GDM1 (cell line): ENCODE data around the gene PPM1B.
A peak's percentile ranks its signal among the peaks of the same experiment; 100 is the strongest.
"Not testable (repeated sequence)": the region's sequence is repeated elsewhere in the genome, so short reads cannot be mapped to it uniquely, and the experiment has no call there.

Experiments used
- DNase-seq: peaks from one replicate; lab custom pipeline; 2025; lab: John Stamatoyannopoulos, UW

PPM1B gene

DNA sequence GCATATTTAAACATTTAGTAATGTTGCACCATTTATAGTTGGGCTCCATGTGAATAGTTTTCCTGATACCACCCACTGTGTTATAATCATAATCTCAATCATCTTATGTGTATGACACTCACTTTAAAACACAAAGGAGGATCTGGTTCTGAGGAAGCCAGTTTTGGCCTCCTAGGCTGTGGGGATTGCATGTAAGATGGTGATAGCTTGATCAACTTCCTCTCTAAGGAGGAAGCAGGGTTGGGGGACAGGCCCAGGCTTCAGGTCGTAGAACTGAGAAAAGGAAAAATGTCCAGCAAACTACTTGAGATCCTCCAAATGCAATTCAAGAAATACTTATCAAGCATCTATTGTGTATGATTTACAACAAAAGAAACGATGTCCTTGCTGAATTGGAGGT is 4.9 kb upstream of the PPM1B start:
- peak; percentile 48 for DNase-seq

DNA sequence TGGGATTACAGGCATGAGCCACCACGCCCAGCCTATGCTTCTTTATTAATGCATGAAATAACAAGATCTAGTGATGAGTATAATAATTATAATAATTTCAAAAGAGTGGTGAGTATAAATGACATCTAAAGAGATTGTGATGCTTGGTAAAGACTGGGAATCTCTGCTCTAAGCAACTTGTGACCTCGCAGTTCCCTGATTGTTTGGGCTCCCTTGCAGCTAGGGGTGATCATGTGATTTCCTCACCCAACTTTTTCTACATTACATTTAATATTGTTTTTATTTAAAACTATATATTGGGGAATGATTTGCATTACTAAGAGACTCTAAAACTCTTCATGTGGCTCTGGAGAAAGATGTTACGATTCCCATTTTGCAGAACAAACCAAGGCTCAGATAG is 4.1 kb upstream of the PPM1B start:
- no peak for DNase-seq

DNA sequence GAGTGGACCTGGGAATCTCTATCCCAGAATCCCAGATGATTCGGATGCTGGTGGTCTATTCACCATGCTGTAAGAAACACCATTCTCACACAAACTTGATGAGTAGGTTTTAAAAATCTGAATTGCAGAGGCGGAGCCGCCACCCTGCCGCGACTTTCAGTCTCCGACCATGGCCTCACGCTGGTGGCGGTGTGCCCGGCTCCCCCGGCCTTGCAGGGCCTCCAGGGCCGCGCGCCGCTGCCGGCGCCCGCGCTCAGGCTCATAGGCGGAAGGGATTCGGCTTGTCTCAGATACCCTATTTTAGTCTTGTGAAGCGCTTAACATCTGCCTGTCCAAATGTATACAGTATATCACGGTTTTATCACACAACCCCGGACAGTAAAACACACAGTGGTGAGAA is 2.6 kb upstream of the PPM1B start:
- DNase-seq = no peak

DNA sequence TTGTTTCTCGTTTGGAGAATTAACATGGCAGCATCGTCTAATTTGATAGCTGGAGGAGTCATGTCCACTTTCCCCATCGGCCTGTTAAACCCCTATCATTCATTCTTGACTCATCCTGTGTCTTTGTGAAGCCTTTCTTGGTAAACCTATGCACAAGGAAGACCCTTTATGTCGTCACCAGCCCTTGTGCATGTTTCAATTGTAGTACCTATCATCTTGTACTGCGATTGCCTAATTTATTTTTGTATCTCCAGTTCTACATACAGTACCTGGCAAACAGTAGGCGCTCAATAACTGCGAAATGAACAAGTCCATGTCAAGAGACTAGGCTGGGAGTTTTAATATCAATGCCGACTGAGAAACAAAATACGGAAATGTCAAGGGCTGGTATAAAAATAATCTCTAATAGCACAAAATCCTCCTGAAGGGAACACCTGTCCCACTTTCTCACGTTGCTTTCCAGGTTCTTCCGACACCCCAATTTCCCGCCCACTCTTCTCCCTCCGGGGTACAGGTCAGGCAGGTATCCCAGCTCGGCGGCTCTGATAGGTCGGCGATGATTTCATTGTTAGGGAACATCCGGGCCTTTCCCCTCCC is 1.3 kb upstream of the PPM1B start:
- no peak for DNase-seq

DNA sequence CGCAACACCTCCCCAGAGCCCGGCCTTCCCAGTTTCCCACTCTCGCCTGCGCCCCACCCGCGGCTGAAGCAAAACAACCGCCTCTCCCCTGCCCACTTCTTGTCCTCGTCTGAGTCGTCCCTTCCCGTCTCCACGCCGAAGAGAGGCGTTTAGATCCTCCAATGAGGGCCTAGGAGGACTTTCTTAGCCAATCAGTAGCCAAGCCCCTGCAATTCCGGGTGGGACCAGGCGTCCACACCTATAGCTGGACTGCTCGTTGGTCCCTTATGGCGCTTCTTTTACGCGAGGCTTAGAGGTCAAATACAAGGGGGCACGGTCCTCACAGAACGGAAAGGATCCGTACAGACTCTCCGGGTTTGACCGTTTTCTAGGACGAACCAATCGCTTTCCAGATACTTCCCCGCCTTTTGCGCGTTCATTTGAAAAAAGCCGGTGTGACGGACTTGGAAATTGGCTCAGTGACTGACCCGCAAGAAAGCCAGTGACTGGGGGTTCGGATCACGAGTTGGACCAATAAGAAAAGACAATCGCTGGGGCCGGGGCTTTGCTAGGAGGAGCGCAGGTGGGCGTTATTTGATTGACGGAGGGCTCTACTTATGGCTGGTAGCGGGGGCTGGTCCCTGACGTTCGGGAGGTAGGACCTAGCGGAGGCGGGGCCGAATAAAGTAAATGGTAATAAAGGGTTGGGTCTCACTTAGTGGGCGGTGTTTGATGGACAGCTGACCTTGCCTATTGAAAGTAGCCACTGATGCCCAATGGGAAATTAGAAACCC is 581 bp upstream of the PPM1B start:
- peak; percentile 100 for DNase-seq

DNA sequence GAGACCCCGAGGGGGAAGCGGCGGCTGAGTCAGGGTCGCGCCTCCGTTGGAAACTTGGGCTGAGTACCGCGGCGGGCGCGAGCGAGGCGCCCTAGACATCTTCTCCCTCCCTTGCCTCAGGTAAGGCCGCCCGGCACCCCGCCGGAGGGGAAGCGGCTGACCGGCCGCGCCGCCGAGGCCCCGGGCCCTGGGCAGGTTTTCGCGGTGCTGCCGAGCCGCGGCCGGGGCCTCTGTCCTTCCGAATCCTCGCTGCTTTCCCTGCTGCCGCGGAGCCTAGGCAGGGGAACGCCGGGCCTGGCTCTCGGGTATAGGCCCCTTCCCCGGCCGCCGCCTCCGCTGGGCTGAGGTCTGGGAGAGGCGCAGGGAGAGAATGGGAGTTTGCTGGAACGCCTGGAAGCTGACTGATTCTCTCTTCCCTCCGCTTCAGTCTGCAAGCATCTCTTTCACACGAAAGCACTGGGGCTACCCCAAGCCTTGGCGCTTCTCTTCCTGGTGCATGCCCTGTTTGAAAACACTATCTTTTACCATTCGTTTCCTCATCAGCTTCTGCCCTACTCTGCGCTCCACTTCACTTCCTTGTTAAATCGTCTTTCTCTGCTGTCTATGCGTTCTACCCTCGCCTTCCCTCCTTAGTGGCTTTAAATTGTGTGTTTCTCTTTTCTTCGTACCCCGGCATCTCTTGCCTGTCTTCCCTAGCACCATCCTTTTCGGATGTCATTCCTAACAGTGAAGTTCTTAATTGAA is 652 bp downstream of the PPM1B start:
- DNase-seq = peak; percentile 49

DNA sequence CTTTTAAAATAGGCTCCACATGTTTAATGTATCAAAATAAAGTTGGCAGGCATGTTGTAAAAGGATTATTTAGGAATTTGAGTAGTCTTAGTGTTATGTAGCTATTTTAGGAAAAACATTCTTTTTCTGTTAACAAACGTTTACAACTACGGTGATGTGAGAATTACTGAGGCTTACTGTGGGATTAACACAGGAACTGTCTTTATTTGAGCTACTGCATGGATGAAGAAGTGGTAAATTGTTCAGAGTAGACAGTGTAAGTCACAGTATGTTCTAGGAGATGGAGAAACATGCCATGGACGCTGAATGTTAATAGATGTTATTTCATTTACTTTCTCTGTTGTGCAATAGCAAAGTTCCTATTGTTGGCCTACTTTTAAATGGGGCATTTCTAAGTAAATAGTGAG is 1.6 kb downstream of the PPM1B start:
- DNase-seq = no peak

DNA sequence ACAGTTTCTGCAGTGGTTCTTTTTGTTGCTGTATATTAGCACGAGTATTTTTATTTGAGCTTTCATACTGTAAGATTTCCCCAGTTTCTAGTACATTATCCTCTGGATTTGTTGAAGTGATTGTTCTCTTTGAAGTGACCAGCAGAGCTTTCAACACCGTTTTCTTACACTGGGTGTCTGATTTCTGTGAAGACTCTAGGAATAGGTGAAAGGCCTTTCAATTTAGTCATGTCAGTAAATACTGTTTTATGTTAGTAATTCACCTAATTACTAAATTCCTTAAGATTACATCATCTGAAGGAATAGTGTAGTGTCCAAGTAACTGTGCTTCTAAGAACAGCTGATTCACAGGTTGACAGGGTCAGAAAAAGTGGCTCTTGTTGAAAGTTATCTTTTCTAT is 2.3 kb downstream of the PPM1B start:
- DNase-seq = no peak

DNA sequence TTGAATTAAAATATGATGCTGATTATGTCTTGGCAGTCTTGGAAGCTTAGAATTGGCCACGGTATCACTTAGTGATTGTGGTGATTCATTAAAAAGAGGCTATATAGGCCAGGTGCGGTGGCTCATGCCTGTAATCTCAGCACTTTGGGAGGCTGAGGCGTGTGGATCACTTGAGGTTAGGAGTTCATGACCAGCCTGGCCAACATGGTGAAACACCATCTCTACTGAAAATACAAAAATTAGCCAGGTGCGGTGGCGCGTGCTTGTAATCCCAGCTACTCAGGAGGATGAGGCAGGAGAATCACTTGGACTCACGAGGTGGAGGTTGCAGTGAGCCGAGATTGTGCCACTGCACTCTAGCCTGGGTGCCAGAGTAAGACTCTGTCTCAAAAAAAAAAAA is 2.8 kb downstream of the PPM1B start:
- DNase-seq = not testable (repeated sequence)

DNA sequence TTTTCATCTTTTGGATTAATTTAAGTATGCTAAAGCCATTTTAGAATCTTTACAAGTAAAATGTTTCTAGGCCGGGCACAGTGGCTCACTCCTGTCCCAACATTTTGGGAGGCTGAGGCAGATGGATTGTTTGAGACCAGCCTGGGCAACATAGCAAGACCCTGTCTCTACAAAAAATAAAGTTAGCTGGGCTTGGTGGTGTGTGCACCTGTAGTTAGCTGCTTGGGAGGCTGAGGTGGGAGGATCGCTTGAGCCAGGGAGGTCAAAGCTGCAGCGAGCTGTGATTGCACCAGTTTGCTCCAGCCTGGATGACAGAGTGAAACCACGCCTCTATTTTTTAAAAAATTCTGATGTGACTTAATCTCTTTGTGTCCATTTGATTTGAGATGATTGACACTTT is 3.9 kb downstream of the PPM1B start:
- no peak for DNase-seq

DNA sequence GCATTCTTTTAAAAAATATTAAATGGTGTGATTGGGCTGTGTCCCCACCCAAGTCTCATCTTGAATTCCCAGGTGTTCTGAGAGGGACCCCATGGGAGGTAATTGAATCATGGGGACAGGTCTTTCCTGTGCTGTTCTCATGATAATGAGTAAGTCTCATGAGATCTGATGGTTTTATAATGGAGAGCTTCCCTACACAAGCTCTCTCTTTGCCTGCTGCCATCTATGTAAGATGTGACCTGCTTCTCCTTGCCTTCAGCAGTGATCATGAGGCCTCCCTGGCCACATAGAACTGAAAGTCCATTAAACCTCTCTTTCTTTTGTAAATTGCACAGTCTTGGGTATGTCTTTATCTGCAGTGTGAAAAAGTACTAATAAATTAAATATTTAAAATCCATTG is 10.3 kb downstream of the PPM1B start:
- DNase-seq = no peak

DNA sequence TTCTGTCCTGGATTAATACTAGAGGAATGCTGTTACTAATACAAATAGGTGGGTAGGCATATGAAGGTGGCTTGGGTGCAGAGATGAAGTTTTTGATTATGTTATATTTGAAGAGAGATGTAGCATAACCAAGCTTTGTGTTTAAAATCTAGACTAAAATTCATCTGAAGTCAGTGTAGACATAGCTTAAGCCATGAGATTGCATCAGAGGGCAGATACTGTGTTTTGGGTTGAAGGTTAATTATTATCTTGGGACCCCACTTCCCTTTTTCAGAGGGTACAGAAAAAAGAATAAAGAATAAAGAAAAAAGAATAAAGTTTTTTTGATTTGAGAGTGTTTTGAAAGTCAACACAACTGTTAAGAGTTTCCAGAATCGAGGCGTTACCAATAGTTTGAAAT is 13.0 kb downstream of the PPM1B start:
- DNase-seq = no peak

DNA sequence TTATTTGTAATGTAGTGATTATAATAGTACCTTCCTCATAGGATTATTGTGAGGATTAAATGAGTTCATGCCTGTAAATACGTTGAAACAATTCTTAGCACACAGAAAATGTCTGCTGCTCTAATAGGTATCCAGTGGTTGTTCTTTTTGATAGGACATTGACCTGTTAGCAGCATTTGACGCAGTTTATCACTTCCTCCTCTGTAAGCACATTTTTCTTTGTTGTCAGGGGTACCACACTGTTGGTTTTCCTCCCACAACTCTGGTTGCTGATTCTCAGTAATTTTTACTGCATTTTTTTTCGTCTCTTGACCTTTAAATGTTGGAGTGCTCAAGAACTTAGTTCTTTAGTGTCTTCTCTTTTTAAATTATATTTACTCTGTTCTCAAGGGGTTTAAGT is 15.4 kb downstream of the PPM1B start:
- DNase-seq = peak; percentile 25

DNA sequence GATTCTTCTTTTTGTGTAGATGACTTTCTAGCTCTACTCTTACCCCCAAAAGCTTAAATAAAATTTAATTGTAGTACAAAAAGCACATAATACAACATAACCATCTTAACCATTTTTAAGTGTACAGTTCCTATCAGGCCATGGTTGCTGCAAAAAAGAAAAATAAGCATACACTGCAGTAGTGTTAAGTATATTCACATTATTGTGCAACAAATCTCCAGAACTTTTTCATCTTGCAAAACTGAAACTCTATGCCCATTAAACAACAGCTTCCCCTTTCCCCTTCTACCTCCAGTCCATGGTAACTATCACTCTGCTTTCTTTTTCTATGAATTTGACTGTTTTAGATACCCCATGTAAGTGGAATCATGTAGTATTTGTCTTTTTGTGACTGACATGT is 18.1 kb downstream of the PPM1B start:
- no peak for DNase-seq

DNA sequence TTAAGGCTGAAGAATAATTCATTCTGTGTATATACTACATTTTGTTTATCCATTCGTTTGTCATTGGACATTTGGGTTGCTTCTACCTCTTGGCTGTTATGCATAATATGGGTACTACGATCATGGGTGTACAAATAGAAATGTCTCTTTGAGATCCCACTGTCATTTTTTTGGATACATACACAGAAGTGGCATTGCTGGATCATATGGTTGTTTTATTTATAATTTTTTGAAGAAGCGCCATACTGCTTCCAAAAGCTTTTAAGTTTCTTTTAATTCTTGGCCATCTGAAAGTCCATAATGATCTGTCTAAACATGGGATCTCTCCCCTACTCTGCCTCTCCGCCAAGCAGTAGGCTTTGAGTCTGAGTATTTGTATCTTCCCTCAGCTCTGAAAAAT is 18.6 kb downstream of the PPM1B start:
- no peak for DNase-seq

DNA sequence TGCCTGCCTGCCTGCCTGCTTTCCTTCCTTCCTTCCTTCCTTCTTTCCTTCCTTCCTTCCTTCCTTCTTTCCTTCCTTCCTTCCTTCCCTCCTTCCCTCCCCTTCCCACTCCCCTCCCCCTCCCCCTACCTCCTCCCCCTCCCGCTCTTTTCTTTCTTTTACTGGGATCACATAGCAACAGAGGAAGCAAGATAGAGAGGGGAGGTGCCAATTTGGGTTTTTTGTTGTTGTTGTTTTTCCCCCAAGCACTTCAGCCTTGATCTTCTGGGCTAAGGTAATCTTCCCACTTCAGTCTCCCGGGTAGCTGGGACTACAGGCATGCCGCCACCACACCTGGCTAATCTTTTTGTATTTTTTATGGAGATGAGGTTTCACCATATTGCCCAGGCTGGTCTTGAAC is 20.0 kb downstream of the PPM1B start:
- no peak for DNase-seq

DNA sequence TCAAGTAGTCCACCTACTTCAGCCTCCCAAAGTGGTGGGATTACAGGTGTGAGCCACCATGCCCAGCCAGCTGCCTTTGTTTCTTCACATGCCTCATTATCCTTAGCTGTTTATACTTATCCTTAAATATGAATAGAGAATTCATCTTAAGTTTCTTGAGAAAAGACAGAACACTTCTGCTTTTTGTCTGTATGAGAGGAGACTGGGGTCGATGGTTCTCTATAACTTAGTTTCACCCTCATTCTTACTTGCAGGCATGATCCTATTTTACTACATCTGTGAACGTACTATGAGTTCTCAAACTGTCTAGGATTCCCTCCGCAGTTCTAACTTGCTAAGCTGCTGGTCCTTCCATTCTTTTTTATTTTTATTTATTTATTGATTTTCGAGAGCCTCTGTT is 20.4 kb downstream of the PPM1B start:
- no peak for DNase-seq

DNA sequence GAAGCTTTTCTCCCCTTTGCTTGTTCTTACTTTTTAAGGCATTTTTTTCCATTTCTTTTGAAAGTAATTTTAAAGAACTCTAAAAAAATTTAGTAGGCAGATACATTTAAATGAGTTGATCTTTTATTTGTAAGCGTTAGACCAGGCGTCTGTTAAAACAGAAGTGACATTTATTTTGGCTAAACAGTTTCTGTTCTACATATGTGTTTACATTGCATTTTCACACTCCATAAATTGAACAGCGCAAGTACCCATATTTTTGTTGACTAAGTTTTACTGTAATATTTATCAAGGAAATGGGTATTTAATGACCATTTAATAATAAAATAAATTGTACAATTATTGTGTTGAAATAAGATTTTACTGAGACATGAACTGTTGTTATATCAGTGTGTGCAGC is 21.9 kb downstream of the PPM1B start:
- DNase-seq = no peak

DNA sequence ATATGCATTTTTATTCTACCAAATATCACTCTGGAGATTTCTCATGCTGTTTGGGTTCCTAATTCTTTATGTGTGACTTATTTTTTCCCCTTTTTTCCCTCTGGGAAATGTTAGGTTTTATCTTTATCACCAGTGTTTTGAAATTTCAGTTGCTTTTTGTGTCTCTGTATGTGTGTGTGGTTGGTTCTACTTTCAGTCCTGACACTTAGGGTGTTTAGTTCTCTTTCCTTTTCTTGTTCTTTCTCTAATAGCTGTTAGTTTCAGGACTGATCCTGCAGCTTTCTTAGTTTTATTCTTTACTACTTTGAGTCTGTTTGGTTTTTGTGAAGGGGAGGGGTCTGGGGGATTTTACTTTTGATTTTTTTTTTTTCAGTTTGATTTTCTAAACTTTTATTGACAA is 23.1 kb downstream of the PPM1B start:
- DNase-seq = no peak

DNA sequence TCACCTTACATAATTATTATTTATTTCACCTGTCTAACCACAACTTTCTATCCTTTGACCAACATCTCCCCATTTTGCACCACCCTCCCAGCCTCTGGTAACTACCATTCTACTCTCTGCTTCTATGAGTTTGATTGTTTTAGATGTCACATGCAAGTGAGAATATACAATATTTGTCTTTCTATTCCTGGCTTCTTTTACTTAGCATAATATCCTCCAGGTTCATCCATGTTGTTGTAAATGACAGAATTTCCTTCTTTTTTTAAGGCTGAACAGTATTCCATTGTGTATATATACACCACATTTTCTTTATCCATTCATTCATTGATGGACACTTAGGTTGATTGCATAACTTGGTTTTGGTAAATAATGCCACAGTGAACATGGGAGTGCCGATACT is 24.0 kb downstream of the PPM1B start:
- DNase-seq = no peak

DNA sequence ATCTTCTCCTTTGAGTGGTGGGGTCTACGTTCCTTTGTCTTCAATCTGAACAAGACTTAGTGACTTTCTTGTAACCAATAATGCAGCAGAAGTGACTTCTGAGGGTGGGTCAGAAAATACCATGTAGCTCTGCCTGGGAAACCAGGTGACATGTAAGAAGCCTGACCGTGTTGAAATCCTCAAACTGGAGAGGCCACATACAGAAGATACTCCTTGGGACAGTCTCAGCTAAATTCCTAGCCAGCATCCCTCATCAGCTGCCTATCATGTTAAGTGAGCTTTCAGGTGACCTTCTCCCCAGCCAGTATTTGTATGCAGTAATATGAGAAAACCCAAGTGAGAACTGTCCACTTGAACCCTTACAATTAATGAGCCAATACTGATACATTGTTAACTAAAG is 27.0 kb downstream of the PPM1B start:
- DNase-seq = no peak

DNA sequence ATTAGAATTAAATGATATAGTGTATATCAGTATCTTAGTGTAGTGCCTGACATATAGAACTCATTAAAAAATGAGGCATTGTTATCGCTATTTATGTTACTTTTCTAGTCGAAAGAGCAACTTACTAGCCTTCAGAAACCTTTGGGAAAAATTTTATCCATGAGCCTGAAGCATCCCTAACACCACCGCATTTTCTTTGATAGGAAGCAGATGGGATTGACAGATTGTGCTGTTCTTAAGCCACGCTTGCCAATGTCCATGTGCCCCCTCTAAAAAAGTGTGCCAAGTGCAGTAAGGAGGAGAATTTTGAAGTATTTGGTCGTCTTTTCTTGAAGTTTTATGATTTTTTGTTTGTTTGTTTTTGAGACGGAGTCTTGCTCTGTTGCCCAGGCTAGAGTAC is 29.1 kb downstream of the PPM1B start:
- DNase-seq = no peak

DNA sequence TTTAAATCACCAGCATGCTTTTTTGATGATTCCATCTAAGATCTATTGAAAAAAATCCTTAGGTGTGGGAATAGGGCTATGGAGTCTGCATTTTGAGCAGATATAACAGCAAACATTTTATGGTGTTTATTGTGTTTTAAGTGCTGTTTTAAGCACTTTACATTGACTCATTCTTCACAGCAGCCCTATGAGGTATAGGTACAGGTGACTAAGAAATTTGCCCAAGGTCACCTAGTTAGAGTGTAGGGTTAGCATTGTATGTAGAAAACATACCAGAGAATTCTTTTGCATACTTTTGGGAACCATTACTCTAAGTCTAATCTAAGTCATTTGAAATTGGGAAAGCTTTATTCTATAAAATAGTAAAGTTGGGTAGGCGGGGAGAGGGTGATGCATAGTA is 31.3 kb downstream of the PPM1B start:
- DNase-seq = no peak
